HG03064 (cell line): ENCODE results near the gene CYTH2.
"Not testable (repeated sequence)": the region's sequence is repeated elsewhere in the genome, so short reads cannot be mapped to it uniquely, and the experiment has no call there.

ENCODE experiments used
- ATAC-seq: cut with Tn5 transposase; IDR thresholded peaks from one replicate; pipeline ENCODE4 v1.9.1; 2021; ENCODE audit warnings: low read depth; ENCODE audit not compliant: unreplicated experiment

Gene CYTH2

DNA sequence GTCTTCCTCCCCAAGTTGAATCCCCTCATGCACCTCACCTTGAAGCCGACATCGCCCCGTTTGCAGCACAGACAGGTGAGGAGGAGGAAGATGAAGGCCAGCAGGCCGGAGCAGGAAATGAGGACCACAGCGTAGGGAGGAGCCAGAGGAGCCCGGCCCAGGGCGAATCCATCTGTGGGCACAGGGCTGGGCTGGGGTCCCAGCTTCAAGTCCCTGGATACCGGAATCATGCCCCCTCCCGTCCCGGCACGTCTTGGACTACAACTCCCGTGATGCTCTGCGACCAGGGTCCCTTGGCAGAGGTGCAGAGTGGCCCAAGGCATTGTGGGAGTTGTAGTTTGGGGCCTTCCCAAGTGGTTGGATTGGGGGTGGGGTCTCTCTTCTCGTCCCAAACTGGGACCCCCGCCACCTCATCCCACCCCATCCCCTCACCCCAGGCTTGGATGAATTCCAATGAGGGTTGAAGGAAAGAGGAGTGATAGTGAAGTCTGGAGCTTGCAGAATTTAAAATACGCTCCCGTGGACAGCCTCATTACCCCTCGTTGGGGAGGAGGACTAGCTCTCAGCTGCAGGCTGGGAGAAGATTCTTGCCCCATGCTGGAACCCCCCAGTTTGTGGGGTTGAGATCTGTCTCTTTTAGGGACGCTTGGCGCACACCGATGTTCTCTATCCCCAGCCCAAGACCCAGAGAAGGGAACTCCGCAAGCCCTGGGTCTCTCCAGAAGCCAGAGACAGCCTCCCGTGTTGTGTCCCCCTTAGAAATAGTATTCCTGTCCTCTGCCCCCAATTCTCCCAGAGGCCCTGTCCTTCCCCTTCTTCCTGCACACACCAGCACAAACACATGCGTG is 41.5 kb downstream of the CYTH2 start:
- no peak for ATAC-seq

DNA sequence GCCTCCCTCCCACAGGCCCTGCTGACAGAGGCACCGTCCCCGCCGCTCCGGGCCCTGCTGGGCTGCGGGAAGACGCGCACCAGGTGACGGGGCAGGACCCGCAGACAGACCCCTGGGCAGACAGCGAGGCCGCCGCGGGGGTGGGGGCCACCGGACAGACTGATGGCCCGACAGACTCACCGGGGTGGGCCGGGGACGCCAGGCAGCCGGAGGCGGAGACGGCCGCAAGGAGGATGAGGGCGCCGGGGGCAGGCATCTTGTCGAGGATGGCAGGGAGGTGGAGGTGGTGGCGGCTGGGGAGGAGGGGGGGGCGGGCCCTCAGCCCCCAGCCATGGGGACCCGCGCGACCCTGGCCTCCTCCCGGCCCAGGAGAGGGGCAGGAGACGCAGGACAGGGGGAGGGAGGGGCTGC is 42.2 kb downstream of the CYTH2 start:
- ATAC-seq: no peak

DNA sequence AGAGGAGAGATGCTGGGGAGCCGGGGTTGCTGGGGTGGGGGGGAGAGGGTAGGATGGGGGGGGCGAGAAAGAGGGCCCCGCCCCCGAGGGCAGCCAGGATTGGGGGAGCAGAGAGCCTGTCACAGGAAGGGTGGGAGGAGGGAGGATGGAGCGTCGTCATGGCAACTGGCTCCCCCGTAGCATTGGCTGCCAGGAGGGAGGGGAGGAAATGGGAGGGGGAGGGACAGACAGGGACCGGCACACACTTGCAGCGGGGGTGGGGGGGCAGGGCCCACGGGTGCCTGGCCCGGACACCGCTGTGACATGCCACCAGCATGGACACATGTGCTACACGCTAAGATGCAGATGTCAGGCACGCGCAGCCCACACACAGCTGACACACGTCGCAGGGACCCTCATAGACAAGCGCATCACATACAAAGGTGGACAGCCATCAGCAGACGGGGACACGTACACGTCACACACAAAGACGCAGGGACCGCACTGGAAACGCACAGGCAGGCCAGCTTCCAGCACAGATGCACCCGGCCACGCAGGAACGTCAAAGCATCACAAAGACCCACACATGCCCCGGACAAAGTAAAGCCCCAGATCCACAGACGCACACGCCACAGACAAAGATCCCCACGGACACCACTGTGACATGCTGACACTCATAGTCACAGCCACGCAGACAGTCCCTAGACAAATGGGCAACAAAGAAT is 42.8 kb downstream of the CYTH2 start, which contains the start of gene LMTK3:
TSS of gene LMTK3 (minus strand) at position 36 of the 704 bp plus-strand sequence. CDS start 259 bp downstream, outside the sequence.
- no peak for ATAC-seq

DNA sequence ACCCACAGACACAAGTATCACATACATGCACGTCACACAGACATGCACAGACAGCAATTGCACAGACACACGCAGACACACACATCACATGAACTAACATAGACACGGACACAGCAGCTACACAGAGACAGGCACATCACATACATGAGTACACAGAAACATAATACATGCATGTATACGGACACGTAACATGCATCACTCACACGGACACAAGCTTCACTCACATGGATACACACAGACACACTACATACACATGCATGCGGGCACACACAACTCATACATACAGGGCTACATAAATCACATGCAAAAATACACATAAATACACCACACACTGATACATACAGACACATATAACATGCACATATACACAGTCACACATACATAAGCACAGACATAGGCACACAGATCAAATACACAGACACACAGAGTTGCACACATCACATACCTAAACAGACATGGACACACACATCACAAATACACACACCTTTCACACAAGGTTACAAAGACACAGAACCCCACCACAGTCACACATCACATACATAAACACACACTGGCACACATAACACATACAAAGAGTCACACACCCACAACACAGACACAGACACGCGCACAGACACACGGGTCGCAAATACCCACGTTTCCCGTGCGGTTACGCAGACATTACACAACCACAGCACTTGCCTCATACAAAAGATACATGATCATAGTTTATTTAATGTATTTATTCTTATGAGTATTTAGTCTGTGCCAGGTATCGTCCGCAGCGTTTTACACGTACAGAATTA is 43.5 kb downstream of the CYTH2 start:
- ATAC-seq: no peak

DNA sequence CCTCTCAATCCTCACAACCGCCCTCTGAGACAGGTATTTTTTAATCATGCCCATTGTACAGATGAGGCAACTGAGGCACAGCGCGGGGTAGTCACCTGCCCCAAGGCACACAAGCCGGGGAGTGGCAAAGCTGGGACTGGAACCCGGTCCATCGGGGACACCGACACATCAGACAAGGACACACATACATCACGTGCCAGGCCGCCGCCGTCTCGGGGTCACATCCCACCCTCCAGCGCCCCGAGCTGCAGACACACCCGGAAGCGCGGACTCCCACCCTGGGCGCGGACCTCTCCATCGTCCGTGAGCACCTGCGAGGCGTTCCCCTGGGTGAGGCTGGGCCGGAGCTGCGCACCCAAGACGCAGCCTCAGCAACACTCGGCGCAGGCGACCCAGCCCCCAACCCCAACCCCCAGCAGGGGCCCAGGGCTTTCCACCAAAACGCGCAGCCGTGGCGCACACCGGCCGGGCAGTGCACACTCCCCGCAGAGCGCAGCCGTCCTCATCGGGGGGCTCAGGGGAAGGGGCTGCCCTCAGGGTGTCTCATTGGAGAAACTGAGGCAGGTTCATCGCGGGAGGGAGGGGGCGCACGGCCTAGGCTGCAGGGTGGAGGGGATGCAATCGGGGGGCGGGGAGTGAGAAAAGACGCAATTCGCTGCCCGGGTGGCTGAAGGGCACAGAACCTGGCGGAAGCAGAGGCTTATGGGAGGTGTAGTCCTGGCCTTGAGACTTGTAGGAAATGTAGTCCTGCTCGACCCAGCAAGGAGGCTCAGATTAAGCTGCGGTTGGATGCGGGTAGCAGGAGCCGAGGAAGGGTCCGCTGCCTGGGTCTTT is 44.3 kb downstream of the CYTH2 start:
- ATAC-seq: no peak

DNA sequence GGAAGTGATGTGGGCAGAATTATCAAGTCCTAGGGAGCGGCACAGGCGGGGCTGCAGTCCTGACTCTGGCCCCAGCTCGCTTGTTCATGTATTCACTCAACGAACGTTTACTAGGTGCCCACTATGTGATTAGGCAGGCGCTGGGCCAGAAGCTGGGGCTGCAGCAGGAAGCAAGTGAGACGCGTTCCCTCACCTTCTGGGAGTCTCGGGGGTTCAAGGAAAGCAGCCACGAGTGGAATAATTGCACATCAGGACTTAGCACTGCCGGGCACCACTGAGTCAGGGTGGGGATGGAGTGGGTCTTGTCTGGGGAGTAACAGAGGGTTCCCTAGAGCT is 44.9 kb downstream of the CYTH2 start:
- ATAC-seq: no peak

DNA sequence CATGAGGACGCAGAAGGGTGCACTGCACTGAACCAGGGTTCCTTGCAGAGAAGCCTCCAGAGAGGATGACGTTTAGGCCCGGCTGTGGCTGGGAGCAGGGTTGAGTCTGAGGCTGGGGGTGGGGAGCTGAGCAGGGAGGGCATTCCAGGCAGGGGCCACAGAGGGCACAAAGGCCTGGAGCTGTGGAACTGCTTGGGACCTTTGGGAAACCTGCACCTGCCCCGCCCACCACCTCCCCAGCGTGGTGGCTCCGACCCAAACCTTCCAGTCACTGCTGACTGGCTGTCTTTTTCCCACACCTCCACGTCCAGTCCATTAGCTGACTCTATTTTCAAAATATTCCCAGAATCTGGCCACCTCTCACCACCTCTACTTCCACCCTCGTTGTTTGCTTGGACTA is 47.4 kb downstream of the CYTH2 start:
- ATAC-seq: no peak

DNA sequence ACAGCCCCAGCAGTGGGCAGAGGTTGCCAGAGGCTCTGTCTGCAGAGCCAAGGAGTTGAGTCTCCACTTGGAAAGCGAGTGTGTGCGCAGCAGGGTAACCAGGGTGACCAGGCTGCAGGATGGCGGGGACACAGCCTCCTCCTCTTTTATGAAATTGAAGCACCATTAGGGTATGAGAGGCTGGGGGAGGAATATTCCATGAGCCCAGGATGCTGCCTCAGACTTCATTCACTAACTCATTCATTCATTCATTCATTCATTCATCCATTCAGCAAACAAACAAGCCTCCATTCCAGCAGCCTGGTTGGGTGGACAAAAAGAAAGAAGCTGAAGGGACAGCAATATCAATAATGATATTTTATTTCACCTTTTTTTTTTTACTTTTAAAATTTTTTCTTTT is 49.0 kb downstream of the CYTH2 start:
- no peak for ATAC-seq

DNA sequence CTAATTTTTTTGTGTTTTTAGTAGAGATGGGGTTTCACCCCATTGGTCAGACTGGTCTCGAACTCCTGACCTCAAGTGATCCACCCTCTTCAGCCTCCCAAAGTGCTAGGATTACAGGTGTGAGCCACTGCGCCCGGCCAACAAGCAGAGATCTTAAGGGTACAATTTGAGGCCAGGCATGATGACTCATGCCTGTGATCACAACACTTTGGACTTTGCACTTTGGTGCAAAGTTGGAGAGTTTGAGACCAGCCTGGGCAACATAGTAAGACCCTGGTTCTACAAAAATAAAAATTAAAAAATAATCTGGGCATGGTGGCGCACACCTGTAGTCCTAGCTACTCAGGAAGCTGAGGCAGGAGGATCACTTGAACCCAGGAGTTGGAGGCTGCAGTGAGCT is 50.3 kb downstream of the CYTH2 start:
- ATAC-seq: not testable (repeated sequence)

DNA sequence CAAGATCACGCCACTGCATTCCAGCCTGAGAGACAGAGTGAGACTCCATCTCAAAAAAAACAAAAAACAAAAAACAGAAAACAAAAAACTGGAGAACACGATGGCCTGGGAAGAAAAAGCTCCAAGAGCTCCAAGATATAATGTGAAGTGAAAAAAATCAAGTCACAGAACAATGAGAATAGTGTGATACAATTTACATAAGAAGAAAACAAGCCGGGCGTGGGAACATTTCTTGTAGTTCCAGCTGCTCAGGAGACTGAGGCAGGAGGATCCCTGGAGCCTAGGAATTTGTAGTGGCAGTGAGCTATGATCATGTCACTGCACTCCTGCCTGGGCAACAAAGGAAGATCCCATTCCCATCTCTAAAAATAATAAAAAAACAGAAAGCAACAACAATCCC is 51.0 kb downstream of the CYTH2 start:
- ATAC-seq: no peak

DNA sequence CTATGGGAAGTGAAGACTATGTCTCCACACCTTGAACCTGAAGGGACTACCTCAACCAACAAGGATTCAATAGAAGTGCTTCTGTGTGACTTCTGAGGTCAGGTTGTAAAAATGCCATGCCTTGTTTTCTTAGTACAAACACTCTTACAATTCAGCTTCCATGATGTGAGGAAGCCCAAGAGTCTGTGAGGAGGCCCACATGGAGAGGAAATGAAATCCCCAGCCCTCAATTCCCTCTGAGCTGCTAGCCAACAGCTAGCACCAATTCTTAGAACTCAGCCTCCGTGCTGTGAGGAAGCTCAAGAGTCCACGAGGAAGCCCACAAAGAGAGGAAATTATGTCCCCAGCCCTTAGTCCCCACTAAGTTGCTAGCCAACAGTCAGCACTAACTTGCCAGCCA is 55.1 kb downstream of the CYTH2 start:
- ATAC-seq: no peak

DNA sequence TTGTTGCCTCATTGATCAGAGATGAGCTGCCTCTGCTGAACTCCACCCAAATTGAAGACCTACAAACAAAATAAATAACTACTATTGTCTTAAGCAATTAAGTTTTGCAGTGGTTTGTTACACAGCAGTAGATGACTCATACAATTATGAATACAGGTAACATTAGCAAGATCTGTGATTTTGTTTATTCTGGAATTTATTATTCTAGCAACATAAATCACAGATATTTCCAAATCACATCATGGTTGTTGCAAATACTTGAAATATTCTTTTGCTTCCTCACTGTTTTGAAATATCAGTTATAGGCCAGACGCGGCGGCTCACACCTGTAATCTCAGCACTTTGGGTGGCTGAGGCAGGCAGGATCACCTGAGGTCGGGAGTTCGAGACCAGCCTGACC is 55.6 kb downstream of the CYTH2 start:
- no peak for ATAC-seq

DNA sequence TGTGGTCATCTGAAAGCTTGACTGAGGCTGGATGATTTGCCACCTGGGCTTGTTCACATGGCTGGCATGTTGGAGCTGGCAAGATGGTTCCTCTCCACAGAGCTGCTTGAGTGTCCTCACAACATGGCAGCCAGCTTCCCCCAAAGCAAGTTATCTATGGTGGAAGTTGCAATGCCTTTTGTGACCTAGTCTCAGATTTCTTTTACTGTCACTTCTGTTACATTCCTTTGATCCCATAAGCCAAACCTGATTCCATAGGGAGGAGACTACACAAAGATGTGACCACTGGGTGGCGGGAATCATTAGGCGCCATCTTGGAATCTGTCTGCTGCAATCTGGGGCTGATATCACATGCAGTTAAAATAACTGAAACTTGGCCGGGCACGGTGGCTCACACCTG is 60.0 kb downstream of the CYTH2 start:
- no peak for ATAC-seq

DNA sequence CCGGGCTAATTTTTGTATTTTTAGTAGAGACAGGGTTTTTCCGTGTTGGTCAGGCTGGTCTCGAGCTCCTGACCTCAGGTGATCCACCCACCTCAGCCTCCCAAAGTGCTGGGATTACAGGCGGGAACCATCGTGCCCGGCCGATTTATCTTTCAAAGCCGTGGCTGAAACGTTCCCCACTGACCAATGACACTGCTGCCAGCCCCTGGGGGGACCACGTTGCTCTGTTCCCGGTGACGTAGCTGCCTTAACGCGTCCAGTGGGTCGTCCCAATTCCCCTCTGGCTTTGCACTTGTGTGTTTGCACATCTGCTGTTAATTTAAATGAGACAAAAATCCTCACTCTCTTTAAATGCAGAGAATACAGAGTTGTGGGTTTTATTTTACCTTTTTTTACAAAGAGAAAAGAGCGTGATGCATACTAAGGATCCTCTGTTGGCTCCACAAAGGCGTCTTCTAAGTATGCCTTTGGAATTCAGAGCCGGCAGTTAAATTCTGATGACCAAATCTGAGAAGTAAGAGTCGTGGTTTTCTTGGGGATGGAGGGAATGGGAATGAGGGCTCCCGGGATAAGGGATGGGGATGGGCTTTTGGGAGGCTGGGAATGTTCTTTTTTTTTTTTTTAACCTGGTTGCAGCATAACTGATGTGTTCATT is 61.0 kb downstream of the CYTH2 start:
- no peak for ATAC-seq

DNA sequence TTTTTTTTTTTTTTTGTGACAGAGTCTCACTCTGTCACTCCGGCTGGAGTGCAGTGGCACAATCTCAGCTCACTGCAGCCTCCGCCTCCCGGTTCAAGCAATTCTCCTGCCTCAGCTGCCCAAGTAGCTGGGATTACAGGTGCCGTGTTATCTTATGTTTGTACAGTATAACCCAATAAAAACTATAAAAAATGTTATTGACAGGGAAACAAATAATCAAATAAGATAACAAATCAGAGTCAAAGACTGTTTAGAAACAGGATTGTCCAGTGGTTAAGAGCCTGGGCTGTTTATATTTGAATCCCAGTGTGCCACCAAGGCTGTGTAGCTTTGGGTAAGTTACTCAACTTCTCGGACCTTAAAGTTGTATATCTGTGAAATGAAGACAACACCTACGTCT is 61.6 kb downstream of the CYTH2 start:
- no peak for ATAC-seq
